Natural killer cell treated with Interleukin-12 subunit alpha and Interleukin-12 subunit beta and Interleukin-15 and Interleukin-18, amount 100 ng/mL, for 72 hours (primary cell): ENCODE measurements around the gene HES4. TPM values are rescaled to one million over a fixed set of nuclear protein-coding genes. Genes with fewer than 3 reads are reported as not detected.

Experiments
- ATAC-seq, 2 donors: fragments of 150-1000 bp; cut with Tn5 transposase in 1 of 2; sonication (Bioruptor Pico), chemical (Tn5 transposase) in 1 of 2; 2 replicates each; pipeline ENCODE4 v1.10.0; 2021
- DNase-seq: peaks from one replicate; pipeline ENCODE4 v3.0.0; 2022; ENCODE audit warnings: low spot score
- H3K27ac Mint-ChIP-seq, 2 donors: 1 replicate in 1 of 2; 2 replicates in 1 of 2; pipeline ENCODE4 v1.8.0; 2022; ENCODE audit warnings: mixed read lengths in 2 of 2, mild to moderate bottlenecking in 1 of 2, moderate library complexity in 1 of 2
- H3K27me3 Mint-ChIP-seq, 2 donors: 1 replicate in 1 of 2; 2 replicates in 1 of 2; pipeline ENCODE4 v1.8.0; 2022; ENCODE audit warnings: mixed read lengths in 2 of 2
- H3K36me3 Mint-ChIP-seq: one replicate; pipeline ENCODE4 v1.8.0; 2022; ENCODE audit warnings: mixed read lengths
- H3K4me1 Mint-ChIP-seq, 2 donors: 1 replicate in 1 of 2; 2 replicates in 1 of 2; pipeline ENCODE4 v1.8.0; 2022; ENCODE audit warnings: low read depth in 2 of 2, mixed read lengths in 2 of 2, mild to moderate bottlenecking in 1 of 2
- H3K4me3 Mint-ChIP-seq: one replicate; pipeline ENCODE4 v1.8.0; 2022; ENCODE audit warnings: mixed read lengths
- H3K9me3 Mint-ChIP-seq: 2 replicates; pipeline ENCODE4 v1.8.0; 2022; ENCODE audit warnings: mixed read lengths
- total RNA-seq, 2 donors: library from RNA; stranded (reverse); gene quantifications; one replicate each; pipeline ENCODE4 v1.2.3, GENCODE V29; 2022

Gene HES4
- total RNA-seq, 2 donors from 2014 or later: not detected

- ATAC-seq: no peak
- Mint-ChIP-seq H3K27ac (no peak overlapping the region), H3K4me1 (peaks cover 4 to 6% of the 10 kb centered on the region in 2 donors), H3K9me3 (no peaks in the 10 kb centered on the region), H3K36me3 (no peaks in the 10 kb centered on the region), H3K27me3 (peaks cover 6 to 10% of the 10 kb centered on the region in 2 donors), H3K4me3 (no peak overlapping the region)
- no peak for DNase-seq
These were observed 27.9 kb upstream of the HES4 start for GRCh38 chr1:1027791-1028190.

GRCh38 chr1:1026599-1027413 lies 26.9 kb upstream of the HES4 start:
- ATAC-seq: no peak
- no peaks in the 10 kb centered on the region for H3K9me3 Mint-ChIP-seq

GRCh38 chr1:1025730-1026129 lies 25.8 kb upstream of the HES4 start:
- H3K4me1 Mint-ChIP-seq: peaks cover 0 to 4% of the 10 kb centered on the region in 2 donors
- H3K27ac Mint-ChIP-seq: no peak overlapping the region
- H3K4me3 Mint-ChIP-seq: no peak overlapping the region
- no peaks in the 10 kb centered on the region for H3K9me3 Mint-ChIP-seq
- DNase-seq (no peak), ATAC-seq (no peak)
- no peaks in the 10 kb centered on the region for H3K36me3 Mint-ChIP-seq
- H3K27me3 Mint-ChIP-seq: peaks cover 0 to 4% of the 10 kb centered on the region in 2 donors

More at GRCh38 chr1:1026599-1027413, 26.9 kb upstream of the HES4 start:
- peaks cover 0 to 4% of the 10 kb centered on the region in 2 donors for H3K27me3 Mint-ChIP-seq
- no peaks in the 10 kb centered on the region for H3K36me3 Mint-ChIP-seq
- no peak for DNase-seq
- peaks cover 0 to 4% of the 10 kb centered on the region in 2 donors for H3K4me1 Mint-ChIP-seq
- H3K4me3 Mint-ChIP-seq: no peak overlapping the region
- H3K27ac Mint-ChIP-seq: no peak overlapping the region

GRCh38 chr1:1024771-1025699 lies 25.1 kb upstream of the HES4 start:
- H3K36me3 Mint-ChIP-seq: no peaks in the 10 kb centered on the region
- H3K4me1 Mint-ChIP-seq: peaks cover 0 to 4% of the 10 kb centered on the region in 2 donors
- ATAC-seq (no peak), DNase-seq (no peak)
- H3K27me3 Mint-ChIP-seq: peaks cover 0 to 4% of the 10 kb centered on the region in 2 donors
- H3K9me3 Mint-ChIP-seq: no peaks in the 10 kb centered on the region
- no peak overlapping the region for H3K4me3 Mint-ChIP-seq
- H3K27ac Mint-ChIP-seq: no peak overlapping the region

GRCh38 chr1:1024149-1024770 lies 24.4 kb upstream of the HES4 start:
- no peak overlapping the region for H3K27ac Mint-ChIP-seq
- no peaks in the 10 kb centered on the region for H3K9me3 Mint-ChIP-seq
- DNase-seq: no peak

GRCh38 chr1:1023700-1024099 lies 23.8 kb upstream of the HES4 start:
- Mint-ChIP-seq H3K27ac (peak overlapping the region in 1 of 2 donors; percentile 39), H3K4me3 (no peak overlapping the region), H3K36me3 (no peaks in the 10 kb centered on the region), H3K4me1 (peaks cover 0 to 4% of the 10 kb centered on the region in 2 donors), H3K9me3 (no peaks in the 10 kb centered on the region), H3K27me3 (peaks cover 0 to 4% of the 10 kb centered on the region in 2 donors)
- DNase-seq (no peak), ATAC-seq (no peak)

More at GRCh38 chr1:1024149-1024770, 24.4 kb upstream of the HES4 start:
- ATAC-seq: no peak
- H3K36me3 Mint-ChIP-seq: no peaks in the 10 kb centered on the region
- peaks cover 0 to 4% of the 10 kb centered on the region in 2 donors for H3K4me1 Mint-ChIP-seq
- H3K27me3 Mint-ChIP-seq: peaks cover 0 to 4% of the 10 kb centered on the region in 2 donors
- H3K4me3 Mint-ChIP-seq: no peak overlapping the region

GRCh38 chr1:1022302-1023009 lies 22.6 kb upstream of the HES4 start:
- no peaks in the 10 kb centered on the region for H3K36me3 Mint-ChIP-seq
- peak overlapping the region; percentile 42 for H3K4me3 Mint-ChIP-seq
- DNase-seq: no peak
- no peak overlapping the region for H3K27ac Mint-ChIP-seq
- ATAC-seq: no peak
- H3K4me1 Mint-ChIP-seq: peaks cover 0 to 4% of the 10 kb centered on the region in 2 donors
- H3K9me3 Mint-ChIP-seq: no peaks in the 10 kb centered on the region
- peaks cover 0 to 4% of the 10 kb centered on the region in 2 donors for H3K27me3 Mint-ChIP-seq

GRCh38 chr1:1021920-1022259 lies 22.0 kb upstream of the HES4 start:
- H3K36me3 Mint-ChIP-seq: no peaks in the 10 kb centered on the region
- H3K27ac Mint-ChIP-seq: no peak overlapping the region
- peaks cover 0 to 2% of the 10 kb centered on the region in 2 donors for H3K27me3 Mint-ChIP-seq
- DNase-seq: no peak
- no peak overlapping the region for H3K4me3 Mint-ChIP-seq
- H3K4me1 Mint-ChIP-seq: peaks cover 4 to 8% of the 10 kb centered on the region in 2 donors
- H3K9me3 Mint-ChIP-seq: no peaks in the 10 kb centered on the region
- no peak for ATAC-seq

GRCh38 chr1:1021010-1021919 lies 21.4 kb upstream of the HES4 start:
- Mint-ChIP-seq H3K27me3 (peaks cover 0 to 2% of the 10 kb centered on the region in 2 donors), H3K36me3 (no peaks in the 10 kb centered on the region), H3K27ac (no peak overlapping the region), H3K9me3 (no peaks in the 10 kb centered on the region), H3K4me3 (peak overlapping the region; percentile 22), H3K4me1 (peaks cover 4 to 8% of the 10 kb centered on the region in 2 donors)
- DNase-seq: no peak
- ATAC-seq: no peak

GRCh38 chr1:1020415-1021009 lies 20.6 kb upstream of the HES4 start:
- H3K27ac Mint-ChIP-seq: no peak overlapping the region
- H3K36me3 Mint-ChIP-seq: no peaks in the 10 kb centered on the region
- H3K4me1 Mint-ChIP-seq: peaks cover 4 to 8% of the 10 kb centered on the region in 2 donors
- H3K9me3 Mint-ChIP-seq: no peaks in the 10 kb centered on the region
- DNase-seq (no peak), ATAC-seq (no peak)
- H3K4me3 Mint-ChIP-seq: peak overlapping the region; percentile 22
- peaks cover 0 to 2% of the 10 kb centered on the region in 2 donors for H3K27me3 Mint-ChIP-seq

- Mint-ChIP-seq H3K4me1 (peaks cover 4 to 8% of the 10 kb centered on the region in 2 donors), H3K4me3 (peak within 1 kb of the TSS; percentile 22), H3K9me3 (no peaks in the 10 kb centered on the region), H3K27me3 (peaks cover 0 to 2% of the 10 kb centered on the region in 2 donors), H3K27ac (no peak within 1 kb of the TSS), H3K36me3 (no peaks in the 10 kb centered on the region)
- ATAC-seq (peak; percentile 43 to 64), DNase-seq (no peak)
These were observed 20.1 kb upstream of the HES4 start, which contains the start of gene AGRN for GRCh38 chr1:1020000-1020404. AGRN (plus strand) TSS chr1:1020120; CDS start chr1:1020173, 53 bp downstream.
